ENCODE data around the gene CPVL. TPM values are rescaled to one million over a fixed set of nuclear protein-coding genes. Genes with fewer than 3 reads are reported as not detected.

The CPVL gene
- total RNA-seq, 1 donor from 2014 or later, result 22.2 TPM

GRCh38 chr7:29120955-29121354 lies 25.4 kb downstream of the CPVL start:
- TF ChIP-seq EZH2 (IDR thresholded peaks at IDR 0.05; ENCODE audit: insufficient read depth, low read length) (no peak), CTCF (IDR thresholded peaks at IDR 0.05; ENCODE audit: insufficient read depth, low read depth, low read length) (no peak)
- Histone ChIP-seq H4K20me1 (ENCODE audit: insufficient read depth, low read length) (no peaks in the 10 kb centered on the region), H3K27ac (ENCODE audit: low read depth, low read length) (no peak overlapping the region), H3K79me2 (ENCODE audit: insufficient read depth, low read length) (no peaks in the 10 kb centered on the region), H2AFZ (ENCODE audit: low read depth, low read length) (no peak overlapping the region), H3K36me3 (ENCODE audit: insufficient read depth, low read length) (no peaks in the 10 kb centered on the region), H3K4me3 (ENCODE audit: insufficient read depth, low read depth, low read length) (no peak overlapping the region), H3K9ac (ENCODE audit: low read length) (no peak overlapping the region), H3K27me3 (ENCODE audit: insufficient read depth, low read length) (no peaks in the 10 kb centered on the region), H3K4me2 (ENCODE audit: low read length) (no peak overlapping the region), H3K4me1 (ENCODE audit: insufficient read depth, low read length) (no peaks in the 10 kb centered on the region), H3K9me3 (ENCODE audit: insufficient read depth, low read depth, low read length) (no peaks in the 10 kb centered on the region)
- peaks cover 3% of the 10 kb centered on the region for H3K27me3 Mint-ChIP-seq (ENCODE audit: low read depth, unreplicated experiment)
- FAIRE-seq (no peak), DNase-seq (ENCODE audit: low read depth) (no peak)
- H3K27ac Mint-ChIP-seq (ENCODE audit: unreplicated experiment), result no peak overlapping the region
- no peaks in the 10 kb centered on the region for H3K36me3 Mint-ChIP-seq (ENCODE audit: low read depth, unreplicated experiment)
- peaks cover 5% of the 10 kb centered on the region for H3K4me1 Mint-ChIP-seq (ENCODE audit: low read depth, unreplicated experiment)
- H3K4me3 Mint-ChIP-seq (ENCODE audit: unreplicated experiment), result no peak overlapping the region
- H3K9me3 Mint-ChIP-seq (ENCODE audit: unreplicated experiment), result no peaks in the 10 kb centered on the region

GRCh38 chr7:29119538-29119937 lies 26.8 kb downstream of the CPVL start:
- Mint-ChIP-seq H3K4me3 (ENCODE audit: unreplicated experiment) (no peak overlapping the region), H3K27ac (ENCODE audit: unreplicated experiment) (no peak overlapping the region), H3K9me3 (ENCODE audit: unreplicated experiment) (no peaks in the 10 kb centered on the region), H3K36me3 (ENCODE audit: low read depth, unreplicated experiment) (no peaks in the 10 kb centered on the region), H3K4me1 (ENCODE audit: low read depth, unreplicated experiment) (peaks cover 9% of the 10 kb centered on the region), H3K27me3 (ENCODE audit: low read depth, unreplicated experiment) (peaks cover 3% of the 10 kb centered on the region)
- Histone ChIP-seq H3K4me2 (ENCODE audit: low read length) (no peak overlapping the region), H3K27ac (ENCODE audit: low read depth, low read length) (no peak overlapping the region), H3K9me3 (ENCODE audit: insufficient read depth, low read depth, low read length) (no peaks in the 10 kb centered on the region), H3K79me2 (ENCODE audit: insufficient read depth, low read length) (no peaks in the 10 kb centered on the region), H3K4me3 (ENCODE audit: insufficient read depth, low read depth, low read length) (no peak overlapping the region), H3K4me1 (ENCODE audit: insufficient read depth, low read length) (no peaks in the 10 kb centered on the region), H3K9ac (ENCODE audit: low read length) (no peak overlapping the region), H2AFZ (ENCODE audit: low read depth, low read length) (no peak overlapping the region), H3K36me3 (ENCODE audit: insufficient read depth, low read length) (no peaks in the 10 kb centered on the region), H4K20me1 (ENCODE audit: insufficient read depth, low read length) (no peaks in the 10 kb centered on the region), H3K27me3 (ENCODE audit: insufficient read depth, low read length) (no peaks in the 10 kb centered on the region)
- FAIRE-seq (no peak), DNase-seq (ENCODE audit: low read depth) (no peak)
- TF ChIP-seq EZH2 (IDR thresholded peaks at IDR 0.05; ENCODE audit: insufficient read depth, low read length) (no peak), CTCF (IDR thresholded peaks at IDR 0.05; ENCODE audit: insufficient read depth, low read depth, low read length) (no peak)

DNA sequence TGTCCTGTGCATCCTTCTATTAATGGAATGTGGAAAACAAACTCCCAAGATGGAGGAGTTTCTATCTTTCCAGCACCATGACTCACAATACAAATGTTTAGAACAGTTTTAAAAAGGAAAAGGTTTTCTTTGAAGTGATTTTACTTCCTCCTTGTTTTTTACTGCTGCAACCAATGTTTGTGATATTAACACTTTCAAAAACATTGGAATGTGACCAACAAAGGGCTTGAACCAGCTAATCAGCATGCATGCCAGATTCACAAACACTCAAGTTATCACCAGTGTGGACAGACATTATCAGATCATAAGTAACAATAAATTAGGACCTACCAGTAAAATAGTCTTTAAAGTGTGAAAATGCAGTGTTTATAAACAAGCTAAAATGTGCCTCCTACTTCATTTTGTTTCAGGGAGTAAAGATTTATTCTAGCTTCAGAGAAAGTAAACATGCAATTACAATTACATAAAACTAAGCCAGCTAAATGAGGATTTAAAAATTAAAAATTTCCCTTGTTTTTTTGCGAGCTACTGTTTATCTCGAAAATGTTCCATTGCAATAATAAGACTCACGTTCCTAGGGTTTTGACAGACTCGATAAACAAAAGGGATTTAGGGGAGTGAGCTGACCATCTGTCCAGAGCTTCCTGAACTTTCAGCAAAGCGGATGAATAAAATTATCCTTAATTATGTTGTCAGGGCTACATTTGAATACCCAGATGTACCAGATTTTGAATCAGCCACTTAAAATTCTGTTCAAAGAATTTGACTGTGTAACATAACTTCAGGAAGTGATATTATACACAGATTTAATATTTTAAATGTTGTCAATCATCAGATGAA lies 29.8 kb downstream of the CPVL start:
- Histone ChIP-seq H3K27ac (ENCODE audit: low read depth, low read length) (no peak overlapping the region), H3K9ac (ENCODE audit: low read length) (no peak overlapping the region), H3K4me3 (ENCODE audit: insufficient read depth, low read depth, low read length) (no peak overlapping the region), H2AFZ (ENCODE audit: low read depth, low read length) (no peak overlapping the region), H3K9me3 (ENCODE audit: insufficient read depth, low read depth, low read length) (no peaks in the 10 kb centered on the region), H3K4me1 (ENCODE audit: insufficient read depth, low read length) (no peaks in the 10 kb centered on the region), H3K4me2 (ENCODE audit: low read length) (no peak overlapping the region), H3K27me3 (ENCODE audit: insufficient read depth, low read length) (peaks cover under 1% of the 10 kb centered on the region), H3K79me2 (ENCODE audit: insufficient read depth, low read length) (no peaks in the 10 kb centered on the region), H3K36me3 (ENCODE audit: insufficient read depth, low read length) (no peaks in the 10 kb centered on the region), H4K20me1 (ENCODE audit: insufficient read depth, low read length) (no peaks in the 10 kb centered on the region)
- peaks cover 3% of the 10 kb centered on the region for H3K27me3 Mint-ChIP-seq (ENCODE audit: low read depth, unreplicated experiment)
- H3K4me1 Mint-ChIP-seq (ENCODE audit: low read depth, unreplicated experiment), result peaks cover 20% of the 10 kb centered on the region
- FAIRE-seq (no peak), DNase-seq (ENCODE audit: low read depth) (no peak)
- H3K4me3 Mint-ChIP-seq (ENCODE audit: unreplicated experiment), result no peak overlapping the region
- no peaks in the 10 kb centered on the region for H3K9me3 Mint-ChIP-seq (ENCODE audit: unreplicated experiment)
- H3K27ac Mint-ChIP-seq (ENCODE audit: unreplicated experiment), result no peak overlapping the region
- TF ChIP-seq EZH2 (IDR thresholded peaks at IDR 0.05; ENCODE audit: insufficient read depth, low read length), result no peak
- H3K36me3 Mint-ChIP-seq (ENCODE audit: low read depth, unreplicated experiment), result no peaks in the 10 kb centered on the region
